Thyroid gland (tissue), 4 donors: Measurements from ENCODE around the gene APLP2. TPM values are rescaled to one million over a fixed set of nuclear protein-coding genes. Genes with fewer than 3 reads are reported as not detected.

ENCODE experiments used
- DNase-seq, 2 donors: peaks; one replicate each; pipeline ENCODE4 v3.0.0-alpha.2; 2019
- H3K27ac ChIP-seq, 3 donors: fragments of 200-600 bp; sonication (generic); 1 replicate in 2 of 3; 2 replicates in 1 of 3; pipeline ENCODE4 v1.5.1; 2016 to 2019; ENCODE audit warnings: mild to moderate bottlenecking in 1 of 3, moderate library complexity in 1 of 3
- H3K27me3 ChIP-seq: fragments of 200-600 bp; sonication (generic); one replicate; pipeline ENCODE4 v1.5.1; 2019
- H3K36me3 ChIP-seq, 2 donors: fragments of 200-600 bp; sonication (generic); one replicate each; pipeline ENCODE4 v1.5.1; 2016 to 2019
- H3K4me1 ChIP-seq, 2 donors: fragments of 200-600 bp; sonication (generic); one replicate each; pipeline ENCODE4 v1.5.1; 2017 to 2019
- H3K4me3 ChIP-seq, 3 donors: fragments of 200-600 bp; sonication (generic); replicated peaks in 1 of 3; 1 replicate in 2 of 3; 2 replicates in 1 of 3; pipeline ENCODE4 v1.5.1; 2016; ENCODE audit warnings: mild to moderate bottlenecking in 1 of 3
- H3K9me3 ChIP-seq: fragments of 200-600 bp; sonication (generic); one replicate; pipeline ENCODE4 v1.5.1; 2017
- POLR2A ChIP-seq, 2 donors: fragments of 450-650 bp; IDR thresholded peaks; one replicate each; pipeline ENCODE4 v1.6.1; 2017; ENCODE audit warnings: antibody characterized with exemption in 2 of 2, mild to moderate bottlenecking in 2 of 2, moderate library complexity in 1 of 2
- WGBS, 2 donors: methylation state at CpG; one replicate each; pipeline ENCODE4 v1.1.5; 2017; 5-methylcytosine and 5-hydroxymethylcytosine counted together
- intact Hi-C: fragments of 100-400 bp; cut with DNase I; formaldehyde crosslinking; loops from one replicate; pipeline ENCODE4 v1.15.1; 2023
- total RNA-seq, 4 donors: library from RNA; depleted of rRNA; stranded (reverse); fragments of >200 nt; gene quantifications; one replicate each; pipeline ENCODE4 v1.2.3, GENCODE V29; 2016
- TF ChIP-seq, protein P1 (sequence below), 6 experiments: fragments of 200-600 bp in 3 of 6; fragments of 450-650 bp in 3 of 6; sonication (generic) in 3 of 6; IDR thresholded peaks; one replicate each; pipeline ENCODE4 v1.5.1; 2016 to 2019; ENCODE audit warnings: antibody characterized with exemption in 6 of 6, mild to moderate bottlenecking in 2 of 6, inconsistent platforms in 1 of 6, moderate library complexity in 1 of 6

The APLP2 gene
- total RNA-seq, 4 donors from 2014 or later: 782 to 1,078 (median 902) TPM

DNA sequence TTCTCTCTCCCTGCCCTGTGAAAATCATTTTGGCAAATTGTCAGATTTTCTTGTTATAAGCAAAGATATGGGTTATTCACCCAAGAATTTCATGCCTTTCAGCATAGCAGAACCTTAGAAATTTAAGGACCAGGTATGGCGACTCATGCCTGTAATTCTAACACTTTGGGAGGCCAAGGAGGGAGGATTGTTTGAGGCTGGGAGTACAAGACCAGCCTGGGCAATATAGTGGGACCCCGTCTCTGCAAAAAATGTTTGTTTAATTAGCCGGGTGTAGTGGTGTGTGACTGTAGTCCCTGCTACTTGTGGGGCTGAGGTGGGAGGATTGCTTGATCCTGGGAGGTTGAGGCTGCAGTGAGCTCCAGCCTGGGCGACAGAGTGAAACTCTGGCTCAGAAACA lies 27.6 kb downstream of the APLP2 start:
- Histone ChIP-seq H3K27me3 (no peaks in the 10 kb centered on the region), H3K27ac (peak overlapping the region in 1 of 3 donors; percentile 51), H3K9me3 (no peaks in the 10 kb centered on the region), H3K4me3 (no peak overlapping the region), H3K36me3 (no peaks in the 10 kb centered on the region), H3K4me1 (peaks cover 32 to 39% of the 10 kb centered on the region in 2 donors)
- no peak for TF ChIP-seq POLR2A (IDR thresholded peaks at IDR 0.05)
- TF ChIP-seq, protein P1, sequence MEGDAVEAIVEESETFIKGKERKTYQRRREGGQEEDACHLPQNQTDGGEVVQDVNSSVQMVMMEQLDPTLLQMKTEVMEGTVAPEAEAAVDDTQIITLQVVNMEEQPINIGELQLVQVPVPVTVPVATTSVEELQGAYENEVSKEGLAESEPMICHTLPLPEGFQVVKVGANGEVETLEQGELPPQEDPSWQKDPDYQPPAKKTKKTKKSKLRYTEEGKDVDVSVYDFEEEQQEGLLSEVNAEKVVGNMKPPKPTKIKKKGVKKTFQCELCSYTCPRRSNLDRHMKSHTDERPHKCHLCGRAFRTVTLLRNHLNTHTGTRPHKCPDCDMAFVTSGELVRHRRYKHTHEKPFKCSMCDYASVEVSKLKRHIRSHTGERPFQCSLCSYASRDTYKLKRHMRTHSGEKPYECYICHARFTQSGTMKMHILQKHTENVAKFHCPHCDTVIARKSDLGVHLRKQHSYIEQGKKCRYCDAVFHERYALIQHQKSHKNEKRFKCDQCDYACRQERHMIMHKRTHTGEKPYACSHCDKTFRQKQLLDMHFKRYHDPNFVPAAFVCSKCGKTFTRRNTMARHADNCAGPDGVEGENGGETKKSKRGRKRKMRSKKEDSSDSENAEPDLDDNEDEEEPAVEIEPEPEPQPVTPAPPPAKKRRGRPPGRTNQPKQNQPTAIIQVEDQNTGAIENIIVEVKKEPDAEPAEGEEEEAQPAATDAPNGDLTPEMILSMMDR (IDR thresholded peaks at IDR 0.05): no peak
- WGBS, 2 donors: 66 to 70% methylated on average over 4 of the region's 4 CpGs
- DNase-seq: no peak
- intact Hi-C loops: no loop called here

- 18 to 23% methylated on average over 2 of the region's 2 CpGs for WGBS, 2 donors
Observed at GRCh38 chr11:130099356-130099755, 29.7 kb downstream of the APLP2 start.

DNA sequence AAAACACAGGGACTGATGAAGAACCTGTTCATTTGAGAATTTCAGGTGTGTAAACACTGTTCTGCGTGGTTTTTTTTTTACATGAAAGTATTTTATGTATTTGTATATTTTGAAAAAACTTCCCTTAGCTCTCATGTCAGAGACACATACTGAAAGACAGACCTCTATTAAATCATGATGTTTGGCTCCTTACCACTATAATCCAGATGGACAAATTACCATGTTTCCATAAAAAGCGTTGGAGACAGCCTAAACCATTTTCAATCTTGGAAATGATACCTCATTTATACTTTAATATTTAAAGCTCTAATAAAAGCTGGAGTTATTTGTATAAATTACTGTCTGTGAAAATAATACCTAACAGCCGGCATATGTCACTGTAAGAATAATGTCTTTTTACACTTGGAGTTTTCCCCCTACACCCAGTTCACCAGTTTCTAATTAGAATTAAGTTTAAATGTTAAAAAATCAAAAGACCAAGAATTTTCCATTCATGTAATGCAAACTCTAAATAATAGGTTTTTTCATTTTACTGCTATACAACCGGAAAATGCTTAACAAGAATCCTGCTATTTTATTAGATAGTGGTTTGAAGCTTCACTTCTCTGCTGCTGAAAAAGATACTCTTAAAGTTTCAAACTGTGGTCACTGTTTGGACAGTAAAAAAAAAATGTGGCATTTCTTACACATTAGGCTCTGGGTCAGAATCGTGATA lies 30.8 kb downstream of the APLP2 start:
- no peak overlapping the region for H3K4me3 ChIP-seq
- intact Hi-C loops: no loop called here
- H3K9me3 ChIP-seq: no peaks in the 10 kb centered on the region
- TF ChIP-seq POLR2A (IDR thresholded peaks at IDR 0.05): no peak
- TF ChIP-seq, protein P1 (IDR thresholded peaks at IDR 0.05): no peak
- no peaks in the 10 kb centered on the region for H3K27me3 ChIP-seq
- H3K36me3 ChIP-seq: no peaks in the 10 kb centered on the region
- no peak overlapping the region for H3K27ac ChIP-seq
- DNase-seq: no peak
- peaks cover 45 to 55% of the 10 kb centered on the region in 2 donors for H3K4me1 ChIP-seq
- WGBS, 2 donors: 90 to 92% methylated on average over 5 of the region's 5 CpGs

More at GRCh38 chr11:130099356-130099755, 29.7 kb downstream of the APLP2 start:
- intact Hi-C loops: no loop called here
- H3K27me3 ChIP-seq: no peaks in the 10 kb centered on the region
- DNase-seq: peak; percentile 66 to 80
- H3K36me3 ChIP-seq: no peaks in the 10 kb centered on the region
- H3K4me1 ChIP-seq: peaks cover 47 to 55% of the 10 kb centered on the region in 2 donors
- TF ChIP-seq POLR2A (IDR thresholded peaks at IDR 0.05): no peak
- TF ChIP-seq, protein P1 (IDR thresholded peaks at IDR 0.05): no peak
- no peak overlapping the region for H3K4me3 ChIP-seq
- peak overlapping the region; percentile 43 to 69 (median 51) for H3K27ac ChIP-seq
- H3K9me3 ChIP-seq: no peaks in the 10 kb centered on the region

GRCh38 chr11:130101661-130102060 lies 32.0 kb downstream of the APLP2 start:
- DNase-seq: no peak
- H3K9me3 ChIP-seq: no peaks in the 10 kb centered on the region
- intact Hi-C loops: no loop called here
- H3K4me1 ChIP-seq: peaks cover 48 to 65% of the 10 kb centered on the region in 2 donors
- no peak overlapping the region for H3K4me3 ChIP-seq
- WGBS, 2 donors: 82 to 85% methylated on average over 5 of the region's 5 CpGs
- H3K27me3 ChIP-seq: no peaks in the 10 kb centered on the region
- H3K27ac ChIP-seq: no peak overlapping the region
- no peaks in the 10 kb centered on the region for H3K36me3 ChIP-seq
- TF ChIP-seq POLR2A (IDR thresholded peaks at IDR 0.05): no peak
- TF ChIP-seq, protein P1 (IDR thresholded peaks at IDR 0.05): no peak
